Nephron progenitor cell (in vitro differentiated cells): ENCODE measurements around the gene SLC35E4.
"Not testable (repeated sequence)": the region's sequence is repeated elsewhere in the genome, so short reads cannot be mapped to it uniquely, and the experiment has no call there.

Experiments used
- DNase-seq: peaks from one replicate; pipeline ENCODE4 v3.0.0; 2021
- H3K27ac Mint-ChIP-seq: 2 replicates; pipeline ENCODE4 v1.8.0; 2021; ENCODE audit warnings: mild to moderate bottlenecking, moderate library complexity, mixed read lengths
- H3K27me3 Mint-ChIP-seq: 2 replicates; pipeline ENCODE4 v1.8.0; 2021; ENCODE audit warnings: mild to moderate bottlenecking, low read depth, mixed read lengths; ENCODE audit not compliant: poor library complexity
- H3K36me3 Mint-ChIP-seq: 2 replicates; pipeline ENCODE4 v1.8.0; 2021; ENCODE audit warnings: low read depth, mixed read lengths
- H3K4me1 Mint-ChIP-seq: 2 replicates; pipeline ENCODE4 v1.8.0; 2021; ENCODE audit warnings: mixed read lengths
- H3K4me3 Mint-ChIP-seq: 2 replicates; pipeline ENCODE4 v1.8.0; 2021; ENCODE audit warnings: mild to moderate bottlenecking, moderate library complexity, mixed read lengths
- H3K9me3 Mint-ChIP-seq: 2 replicates; pipeline ENCODE4 v1.8.0; 2021; ENCODE audit warnings: mild to moderate bottlenecking, moderate library complexity, mixed read lengths
- CTCF ChIP-seq: fragments of 200-600 bp; sonication (generic); IDR thresholded peaks from 2 replicates; pipeline ENCODE4 v1.5.0; 2021; ENCODE audit warnings: antibody characterized with exemption

SLC35E4 gene

DNA sequence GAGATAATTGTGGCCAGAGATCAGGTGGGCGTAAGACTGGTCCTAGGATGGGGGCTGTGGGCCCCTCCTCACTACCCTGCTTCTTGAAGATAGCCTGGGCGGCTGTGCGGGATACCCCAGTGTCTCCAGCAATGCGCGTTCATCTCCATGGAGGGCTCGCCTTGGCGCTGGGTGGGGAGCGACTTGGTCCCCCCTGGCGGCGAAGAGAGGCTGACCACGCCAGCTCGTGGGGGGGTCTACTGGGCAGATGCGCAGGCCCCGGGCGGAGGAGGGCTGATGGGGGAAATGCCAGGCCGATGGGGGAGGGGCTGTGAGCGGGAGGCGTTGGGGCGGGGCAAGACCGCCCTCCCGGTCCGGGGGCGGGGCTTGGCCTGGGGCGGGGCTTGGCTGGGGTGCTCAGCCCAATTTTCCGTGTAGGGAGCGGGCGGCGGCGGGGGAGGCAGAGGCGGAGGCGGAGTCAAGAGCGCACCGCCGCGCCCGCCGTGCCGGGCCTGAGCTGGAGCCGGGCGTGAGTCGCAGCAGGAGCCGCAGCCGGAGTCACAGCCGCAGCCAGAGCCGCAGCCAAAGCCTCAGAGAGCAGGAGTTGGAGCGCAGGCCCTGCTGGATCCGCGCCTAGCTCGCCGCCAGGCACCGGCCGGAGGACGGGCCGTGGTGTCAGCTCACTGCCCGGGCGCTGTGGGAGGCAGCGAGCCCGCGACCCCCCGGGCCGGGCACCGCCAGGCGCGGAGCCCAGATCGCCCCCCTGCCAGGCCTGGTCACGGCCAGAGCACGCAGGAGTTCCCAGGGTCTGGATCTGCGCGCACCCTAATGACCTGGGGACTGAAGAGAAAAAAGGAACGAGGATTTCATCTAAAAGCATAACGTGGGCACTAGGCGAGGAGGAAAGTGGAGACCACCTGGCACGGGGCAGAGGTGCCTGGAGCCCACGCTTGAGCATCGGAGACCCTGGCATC is at the start of gene SLC35E4:
Gene SLC35E4, plus strand, starts transcription at position 509 of the 953 bp plus-strand sequence. CDS start 670 bp downstream, outside the sequence.
- DNase-seq = peak; percentile 98
- Mint-ChIP-seq H3K9me3 (peaks cover 10% of the 10 kb centered on the region), H3K4me3 (peak within 1 kb of the TSS; percentile 82), H3K4me1 (peaks cover 15% of the 10 kb centered on the region), H3K27ac (no peak within 1 kb of the TSS), H3K36me3 (no peaks in the 10 kb centered on the region), H3K27me3 (peaks cover 2% of the 10 kb centered on the region)
- TF ChIP-seq CTCF = no peak

DNA sequence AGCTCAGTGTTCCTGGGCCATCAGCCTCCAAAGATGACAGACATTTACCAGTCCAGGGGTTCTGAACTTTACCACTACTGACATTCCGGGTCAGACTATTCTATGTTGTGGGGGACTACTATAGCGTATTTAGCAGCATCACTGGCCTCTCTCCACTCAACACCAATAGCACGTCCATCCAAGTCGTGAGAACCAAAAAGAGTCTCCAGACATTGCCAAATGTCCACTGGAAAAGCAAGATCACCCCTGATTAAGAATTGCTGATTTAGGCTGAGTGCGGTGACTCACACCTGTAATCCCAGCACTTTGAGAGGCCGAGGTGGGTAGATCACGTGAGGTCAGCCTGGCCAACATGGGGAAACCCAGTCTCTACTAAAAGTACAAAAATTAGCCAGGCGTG is 49.2 kb upstream of the SLC35E4 start:
- H3K9me3 Mint-ChIP-seq = no peaks in the 10 kb centered on the region
- H3K4me1 Mint-ChIP-seq = no peaks in the 10 kb centered on the region
- H3K36me3 Mint-ChIP-seq = peaks cover 30% of the 10 kb centered on the region
- no peaks in the 10 kb centered on the region for H3K27me3 Mint-ChIP-seq
- peak overlapping the region; percentile 66 for H3K27ac Mint-ChIP-seq
- no peak for TF ChIP-seq CTCF
- H3K4me3 Mint-ChIP-seq = no peak overlapping the region
- DNase-seq = no peak

DNA sequence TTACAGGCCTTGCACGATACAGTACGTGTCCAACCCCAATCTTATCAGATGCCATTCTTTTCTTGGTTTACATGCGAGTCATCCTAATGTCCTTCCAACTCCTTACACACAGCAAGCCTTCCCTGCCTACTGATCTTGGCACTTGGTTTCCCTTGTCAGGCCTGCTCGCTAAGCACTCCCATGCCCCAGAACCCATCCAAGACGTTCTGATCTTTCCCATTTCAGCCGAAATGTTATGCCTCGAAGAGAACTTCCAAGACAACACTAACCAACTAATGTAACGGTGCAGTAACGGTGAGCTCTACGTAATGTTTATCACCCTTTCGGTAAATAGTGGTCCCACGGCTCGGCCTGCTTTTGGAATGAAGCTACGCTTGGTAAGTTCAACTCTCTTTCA is 44.4 kb upstream of the SLC35E4 start:
- Mint-ChIP-seq H3K27me3 (peaks cover 29% of the 10 kb centered on the region), H3K27ac (no peak overlapping the region), H3K36me3 (peaks cover 22% of the 10 kb centered on the region), H3K4me1 (no peaks in the 10 kb centered on the region), H3K4me3 (no peak overlapping the region), H3K9me3 (no peaks in the 10 kb centered on the region)
- TF ChIP-seq CTCF = no peak
- no peak for DNase-seq

GRCh38 chr22:30591588-30592359 is 43.8 kb upstream of the SLC35E4 start, which contains the start of gene PES1:
Gene PES1 (minus strand): TSS chr22:30591910. CDS start chr22:30591833, 77 bp downstream.
- peak; percentile 94 for DNase-seq
- Mint-ChIP-seq H3K27ac (no peak within 1 kb of the TSS), H3K9me3 (no peaks in the 10 kb centered on the region), H3K4me3 (no peak within 1 kb of the TSS), H3K27me3 (peaks cover 31% of the 10 kb centered on the region), H3K4me1 (no peaks in the 10 kb centered on the region), H3K36me3 (peaks cover 17% of the 10 kb centered on the region)
- TF ChIP-seq CTCF = no peak

- H3K4me1 Mint-ChIP-seq, H3K9me3 Mint-ChIP-seq, DNase-seq, H3K4me3 Mint-ChIP-seq, H3K27ac Mint-ChIP-seq: not testable (repeated sequence)
- Mint-ChIP-seq H3K36me3 (peaks cover 13% of the 10 kb centered on the region), H3K27me3 (peaks cover 31% of the 10 kb centered on the region)
Measured at GRCh38 chr22:30592360-30592713, 43.2 kb upstream of the SLC35E4 start.

GRCh38 chr22:30596199-30596598 is 39.4 kb upstream of the SLC35E4 start:
- TF ChIP-seq CTCF = no peak
- Mint-ChIP-seq H3K27me3 (peaks cover 31% of the 10 kb centered on the region), H3K4me3 (no peak overlapping the region), H3K4me1 (no peaks in the 10 kb centered on the region), H3K36me3 (no peaks in the 10 kb centered on the region), H3K27ac (no peak overlapping the region), H3K9me3 (no peaks in the 10 kb centered on the region)
- DNase-seq = no peak
